Neural progenitor cell (in vitro differentiated cells): ENCODE measurements around the gene HES2.
"Not testable (repeated sequence)": the region's sequence is repeated elsewhere in the genome, so short reads cannot be mapped to it uniquely, and the experiment has no call there.

Experiments
- EZH2 ChIP-seq: fragments of 200-600 bp; sonication (generic); IDR thresholded peaks from 2 replicates; pipeline ENCODE4 v1.6.1; 2017; ENCODE audit warnings: antibody characterized with exemption, mild to moderate bottlenecking, moderate library complexity
- EZH2phosphoT487 ChIP-seq: fragments of 200-600 bp; sonication (generic); IDR thresholded peaks from 2 replicates; pipeline ENCODE4 v1.6.1; 2017; ENCODE audit warnings: antibody characterized with exemption
- TF ChIP-seq, protein P1 (sequence below): fragments of 200-600 bp; sonication (generic); IDR thresholded peaks from 2 replicates; pipeline ENCODE4 v1.5.1; 2017; ENCODE audit warnings: antibody characterized with exemption, mild to moderate bottlenecking

- TF ChIP-seq, protein P1, sequence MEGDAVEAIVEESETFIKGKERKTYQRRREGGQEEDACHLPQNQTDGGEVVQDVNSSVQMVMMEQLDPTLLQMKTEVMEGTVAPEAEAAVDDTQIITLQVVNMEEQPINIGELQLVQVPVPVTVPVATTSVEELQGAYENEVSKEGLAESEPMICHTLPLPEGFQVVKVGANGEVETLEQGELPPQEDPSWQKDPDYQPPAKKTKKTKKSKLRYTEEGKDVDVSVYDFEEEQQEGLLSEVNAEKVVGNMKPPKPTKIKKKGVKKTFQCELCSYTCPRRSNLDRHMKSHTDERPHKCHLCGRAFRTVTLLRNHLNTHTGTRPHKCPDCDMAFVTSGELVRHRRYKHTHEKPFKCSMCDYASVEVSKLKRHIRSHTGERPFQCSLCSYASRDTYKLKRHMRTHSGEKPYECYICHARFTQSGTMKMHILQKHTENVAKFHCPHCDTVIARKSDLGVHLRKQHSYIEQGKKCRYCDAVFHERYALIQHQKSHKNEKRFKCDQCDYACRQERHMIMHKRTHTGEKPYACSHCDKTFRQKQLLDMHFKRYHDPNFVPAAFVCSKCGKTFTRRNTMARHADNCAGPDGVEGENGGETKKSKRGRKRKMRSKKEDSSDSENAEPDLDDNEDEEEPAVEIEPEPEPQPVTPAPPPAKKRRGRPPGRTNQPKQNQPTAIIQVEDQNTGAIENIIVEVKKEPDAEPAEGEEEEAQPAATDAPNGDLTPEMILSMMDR: not testable (repeated sequence)
- TF ChIP-seq EZH2, EZH2phosphoT487: not testable (repeated sequence)
Observed at GRCh38 chr1:6372236-6372635, 47.5 kb downstream of the HES2 start.
